Gastrocnemius medialis (tissue), 4 donors: ENCODE measurements around the gene CTNNA2. TPM values are rescaled to one million over a fixed set of nuclear protein-coding genes. Genes with fewer than 3 reads are reported as not detected.

Experiments used
- ATAC-seq, 2 donors: fragments of 150-250 bp; one replicate each; pipeline ENCODE4 v1.9.1; 2016
- DNase-seq, 2 donors: peaks; one replicate each; pipeline ENCODE4 v3.0.0-alpha.2; 2019
- H3K27ac ChIP-seq, 4 donors: fragments of 200-600 bp; sonication (generic); 1 replicate in 1 of 4; 2 replicates in 3 of 4; pipeline ENCODE4 v1.5.1; 2016 to 2018; ENCODE audit warnings: mild to moderate bottlenecking in 2 of 4, moderate library complexity in 1 of 4
- H3K27me3 ChIP-seq, 3 donors: fragments of 200-600 bp; sonication (generic) in 2 of 3; 1 replicate in 1 of 3; 2 replicates in 2 of 3; pipeline versions ENCODE4 v1.5.1 to v1.6.0; 2016 to 2019; ENCODE audit warnings: mild to moderate bottlenecking in 1 of 3, moderate library complexity in 1 of 3
- H3K36me3 ChIP-seq, 2 donors: fragments of 200-600 bp; sonication (generic) in 1 of 2; one replicate each; pipeline ENCODE4 v1.5.1; 2017 to 2018
- H3K4me1 ChIP-seq, 2 donors: fragments of 200-600 bp; sonication (generic) in 1 of 2; one replicate each; pipeline ENCODE4 v1.5.1; 2016 to 2017; ENCODE audit warnings: mild to moderate bottlenecking in 2 of 2
- H3K4me3 ChIP-seq, 4 donors: fragments of 200-600 bp; sonication (generic) in 3 of 4; 1 replicate in 1 of 4; 2 replicates in 3 of 4; pipeline ENCODE4 v1.5.1; 2016 to 2019; ENCODE audit warnings: mild to moderate bottlenecking in 2 of 4
- H3K9me3 ChIP-seq, 3 donors: fragments of 200-600 bp; sonication (generic) in 2 of 3; 1 replicate in 1 of 3; 2 replicates in 2 of 3; pipeline ENCODE4 v1.5.1; 2016 to 2019
- POLR2A ChIP-seq, 2 donors: fragments of 450-650 bp; IDR thresholded peaks; one replicate each; pipeline ENCODE4 v1.6.1; 2017; ENCODE audit warnings: antibody characterized with exemption in 2 of 2, mild to moderate bottlenecking in 2 of 2, moderate library complexity in 2 of 2
- in situ Hi-C, 4 donors: fragments of 200-750 bp; cut with MboI; loops; one replicate each; pipeline versions ENCODE4 v1.15.0 to v1.8.0; 2017; ENCODE audit warnings: low sequenced_read_pairs in 4 of 4
- intact Hi-C: fragments of 100-400 bp; cut with DNase I; formaldehyde crosslinking; loops from one replicate; pipeline ENCODE4 v1.15.1; 2023; ENCODE audit warnings: low total_unique reads
- total RNA-seq, 4 donors: library from RNA; depleted of rRNA; stranded (reverse); fragments of >200 nt; gene quantifications; one replicate each; pipeline versions ENCODE4 v1.1.0 to v1.2.3, GENCODE V29; 2016
- TF ChIP-seq, protein P1 (sequence below), 5 experiments: fragments of 450-650 bp in 3 of 5; fragments of 200-600 bp in 2 of 5; sonication (generic) in 2 of 5; IDR thresholded peaks in 4 of 5; conservative IDR thresholded peaks in 1 of 5; 1 replicate in 4 of 5; 2 replicates in 1 of 5; pipeline ENCODE4 v1.5.1; 2016 to 2019; ENCODE audit warnings: antibody characterized with exemption in 5 of 5, mild to moderate bottlenecking in 3 of 5, moderate library complexity in 3 of 5

Gene CTNNA2
- total RNA-seq, 4 donors from 2014 or later, result not detected

DNA sequence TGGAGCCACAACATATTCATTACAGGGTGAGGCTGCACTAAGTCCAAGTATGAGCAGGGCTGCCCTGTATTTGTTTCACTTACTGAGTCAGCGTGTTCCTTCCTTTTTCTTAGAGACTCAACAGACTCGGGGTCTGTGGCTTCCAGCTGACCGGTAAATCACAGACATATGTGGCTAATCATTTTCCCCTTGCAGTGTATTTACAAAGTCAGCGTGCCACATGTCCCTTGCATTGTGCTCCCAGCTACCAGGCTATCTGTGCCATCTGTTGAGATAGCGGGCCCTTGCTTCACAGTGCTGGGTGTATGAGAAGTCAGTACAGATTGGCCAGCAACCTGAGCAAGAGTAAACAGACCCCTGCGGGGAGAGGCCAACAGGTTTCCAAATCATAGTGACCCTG lies 537.4 kb downstream of the CTNNA2 start:
- intact Hi-C loops (no loop called here), in situ Hi-C loops (no loop called here)
- no peak for TF ChIP-seq POLR2A (IDR thresholded peaks at IDR 0.05)
- TF ChIP-seq, protein P1, sequence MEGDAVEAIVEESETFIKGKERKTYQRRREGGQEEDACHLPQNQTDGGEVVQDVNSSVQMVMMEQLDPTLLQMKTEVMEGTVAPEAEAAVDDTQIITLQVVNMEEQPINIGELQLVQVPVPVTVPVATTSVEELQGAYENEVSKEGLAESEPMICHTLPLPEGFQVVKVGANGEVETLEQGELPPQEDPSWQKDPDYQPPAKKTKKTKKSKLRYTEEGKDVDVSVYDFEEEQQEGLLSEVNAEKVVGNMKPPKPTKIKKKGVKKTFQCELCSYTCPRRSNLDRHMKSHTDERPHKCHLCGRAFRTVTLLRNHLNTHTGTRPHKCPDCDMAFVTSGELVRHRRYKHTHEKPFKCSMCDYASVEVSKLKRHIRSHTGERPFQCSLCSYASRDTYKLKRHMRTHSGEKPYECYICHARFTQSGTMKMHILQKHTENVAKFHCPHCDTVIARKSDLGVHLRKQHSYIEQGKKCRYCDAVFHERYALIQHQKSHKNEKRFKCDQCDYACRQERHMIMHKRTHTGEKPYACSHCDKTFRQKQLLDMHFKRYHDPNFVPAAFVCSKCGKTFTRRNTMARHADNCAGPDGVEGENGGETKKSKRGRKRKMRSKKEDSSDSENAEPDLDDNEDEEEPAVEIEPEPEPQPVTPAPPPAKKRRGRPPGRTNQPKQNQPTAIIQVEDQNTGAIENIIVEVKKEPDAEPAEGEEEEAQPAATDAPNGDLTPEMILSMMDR (IDR thresholded peaks at IDR 0.05 in 4 of 5, conservative IDR thresholded peaks at IDR 0.05 in 1 of 5), result no peak

DNA sequence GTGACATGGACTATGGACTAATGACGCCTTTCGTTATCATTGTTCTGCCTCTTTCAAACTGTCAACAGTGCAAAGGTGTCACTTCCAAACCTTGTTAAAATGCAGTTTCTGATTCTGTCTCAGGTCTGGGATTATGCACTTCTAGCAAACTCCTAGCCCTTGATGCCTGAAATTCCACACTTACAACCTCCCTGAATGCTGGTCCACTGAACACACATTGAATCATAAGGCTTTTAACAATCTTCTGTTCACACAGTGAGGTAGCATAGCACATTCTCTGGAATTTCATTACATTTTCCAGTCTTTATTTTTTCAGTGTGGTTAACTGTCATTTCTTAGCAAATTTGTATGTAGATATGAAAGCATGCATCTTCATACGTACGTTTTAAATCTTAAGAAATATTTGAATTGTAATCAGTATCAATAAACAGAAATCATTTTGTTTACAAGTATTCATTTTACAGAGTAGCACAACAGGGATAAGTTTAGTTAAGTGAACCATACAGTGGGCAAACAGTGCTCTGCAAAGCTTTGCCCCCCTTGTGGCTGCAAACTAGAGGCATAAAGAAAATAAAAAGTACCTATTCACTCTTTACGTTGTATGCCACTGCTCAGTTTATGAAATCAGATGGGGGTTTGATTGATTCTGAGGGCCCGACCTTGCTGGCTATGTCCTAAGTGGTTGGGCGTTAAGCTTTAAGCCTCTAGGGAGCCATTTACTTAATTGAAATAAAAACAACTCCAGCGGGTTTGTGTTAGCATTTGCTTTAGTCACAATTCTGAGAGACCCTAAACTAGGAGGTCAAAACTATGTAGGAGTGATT lies 540.9 kb downstream of the CTNNA2 start:
- DNase-seq, result no peak
- no peak overlapping the region for H3K4me3 ChIP-seq
- no peak for TF ChIP-seq POLR2A (IDR thresholded peaks at IDR 0.05)
- TF ChIP-seq, protein P1 (IDR thresholded peaks at IDR 0.05 in 4 of 5, conservative IDR thresholded peaks at IDR 0.05 in 1 of 5), result no peak
- no peaks in the 10 kb centered on the region for H3K27me3 ChIP-seq
- H3K9me3 ChIP-seq, result no peaks in the 10 kb centered on the region
- H3K4me1 ChIP-seq, result no peaks in the 10 kb centered on the region
- in situ Hi-C loops (no loop called here), intact Hi-C loops (no loop called here)
- H3K36me3 ChIP-seq, result no peaks in the 10 kb centered on the region
- ATAC-seq, result no peak
- no peak overlapping the region for H3K27ac ChIP-seq

More for the DNA sequence above, 537.4 kb downstream of the CTNNA2 start:
- Histone ChIP-seq H3K4me3 (no peak overlapping the region), H3K27me3 (no peaks in the 10 kb centered on the region), H3K36me3 (no peaks in the 10 kb centered on the region), H3K9me3 (no peaks in the 10 kb centered on the region), H3K27ac (no peak overlapping the region), H3K4me1 (no peaks in the 10 kb centered on the region)
- ATAC-seq (no peak), DNase-seq (no peak)

DNA sequence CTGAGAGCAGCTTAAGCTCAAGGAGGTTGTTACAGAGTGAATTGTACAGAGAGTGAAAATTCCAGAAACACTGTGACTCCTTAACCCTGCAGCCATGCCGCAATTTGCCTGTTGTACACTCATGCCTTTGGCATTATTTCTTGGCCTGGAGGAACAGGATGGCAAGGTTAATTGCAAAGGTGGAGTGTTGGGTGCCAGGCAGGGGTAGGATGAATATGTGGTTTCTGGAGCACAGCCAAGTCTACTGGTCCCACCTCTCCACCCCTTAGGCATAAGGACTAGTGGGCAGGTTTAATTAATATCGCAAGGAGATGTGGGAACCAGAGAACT lies 541.5 kb downstream of the CTNNA2 start:
- no peaks in the 10 kb centered on the region for H3K36me3 ChIP-seq
- H3K4me3 ChIP-seq, result no peak overlapping the region
- in situ Hi-C loops (no loop called here), intact Hi-C loops (no loop called here)
- H3K9me3 ChIP-seq, result no peaks in the 10 kb centered on the region
- ATAC-seq, result no peak
- H3K27ac ChIP-seq, result no peak overlapping the region
- TF ChIP-seq POLR2A (IDR thresholded peaks at IDR 0.05), result no peak
- TF ChIP-seq, protein P1 (IDR thresholded peaks at IDR 0.05 in 4 of 5, conservative IDR thresholded peaks at IDR 0.05 in 1 of 5), result no peak
- H3K4me1 ChIP-seq, result no peaks in the 10 kb centered on the region
- no peaks in the 10 kb centered on the region for H3K27me3 ChIP-seq
- no peak for DNase-seq

DNA sequence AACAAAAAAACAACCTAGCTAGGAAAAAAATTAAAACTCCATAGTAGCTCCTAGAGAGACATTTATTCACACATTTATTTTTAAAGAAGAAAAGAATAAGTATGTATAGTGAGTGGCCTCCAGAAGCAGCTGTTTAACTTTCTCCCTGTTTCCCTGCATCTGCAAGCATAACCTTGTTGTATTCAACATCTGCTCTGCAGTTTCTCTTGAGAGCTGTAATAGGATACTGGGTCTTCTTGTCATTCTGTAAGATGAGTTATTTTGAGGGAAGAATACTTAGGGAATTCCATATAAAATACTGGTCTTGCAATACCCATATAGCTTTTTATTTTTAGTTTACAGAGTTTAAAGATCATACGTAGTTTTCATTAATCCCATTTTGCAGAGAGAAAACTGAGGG lies 545.1 kb downstream of the CTNNA2 start:
- intact Hi-C loops, result no loop called here
- in situ Hi-C loops, result no loop called here
- Histone ChIP-seq H3K27me3 (no peaks in the 10 kb centered on the region), H3K4me3 (no peak overlapping the region), H3K36me3 (no peaks in the 10 kb centered on the region), H3K9me3 (no peaks in the 10 kb centered on the region), H3K27ac (no peak overlapping the region), H3K4me1 (no peaks in the 10 kb centered on the region)
- DNase-seq (no peak), ATAC-seq (no peak)
- TF ChIP-seq POLR2A (IDR thresholded peaks at IDR 0.05), result no peak
- TF ChIP-seq, protein P1 (IDR thresholded peaks at IDR 0.05 in 4 of 5, conservative IDR thresholded peaks at IDR 0.05 in 1 of 5), result no peak

DNA sequence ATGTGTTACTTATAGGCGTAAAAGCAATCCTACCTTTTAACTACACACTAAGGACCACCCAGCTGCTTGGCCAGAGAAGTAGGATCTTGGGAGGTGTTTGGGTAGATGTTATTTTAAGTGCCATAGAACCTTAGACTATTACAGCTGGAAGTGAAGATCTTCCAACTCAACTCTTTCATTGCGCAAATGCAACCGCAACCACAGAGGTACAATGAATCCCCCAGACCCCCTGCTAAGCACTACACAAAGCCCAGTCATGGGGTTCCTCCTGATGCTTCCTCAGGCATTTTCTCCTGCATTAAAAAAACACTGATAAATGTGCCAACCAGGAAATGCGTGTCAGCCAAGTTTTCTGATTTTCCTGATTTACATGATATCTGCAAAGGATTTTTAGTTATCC lies 545.7 kb downstream of the CTNNA2 start:
- H3K27ac ChIP-seq, result no peak overlapping the region
- no peaks in the 10 kb centered on the region for H3K36me3 ChIP-seq
- intact Hi-C loops, result no loop called here
- no peak for ATAC-seq
- in situ Hi-C loops, result no loop called here
- no peak for DNase-seq
- H3K4me3 ChIP-seq, result no peak overlapping the region
- TF ChIP-seq POLR2A (IDR thresholded peaks at IDR 0.05), result no peak
- TF ChIP-seq, protein P1 (IDR thresholded peaks at IDR 0.05 in 4 of 5, conservative IDR thresholded peaks at IDR 0.05 in 1 of 5), result no peak
- no peaks in the 10 kb centered on the region for H3K9me3 ChIP-seq
- H3K4me1 ChIP-seq, result no peaks in the 10 kb centered on the region
- no peaks in the 10 kb centered on the region for H3K27me3 ChIP-seq
